Natural killer cell treated with Interleukin-12 subunit alpha and Interleukin-12 subunit beta and Interleukin-15 and Interleukin-18, amount 100 ng/mL, for 72 hours (primary cell): ENCODE data around the gene TAF11L12. TPM values are rescaled to one million over a fixed set of nuclear protein-coding genes. Genes with fewer than 3 reads are reported as not detected.
"Not testable (repeated sequence)": the region's sequence is repeated elsewhere in the genome, so short reads cannot be mapped to it uniquely, and the experiment has no call there.

ENCODE experiments used
- ATAC-seq, 2 donors: fragments of 150-1000 bp; cut with Tn5 transposase in 1 of 2; sonication (Bioruptor Pico), chemical (Tn5 transposase) in 1 of 2; 2 replicates each; pipeline ENCODE4 v1.10.0; 2021
- DNase-seq: peaks from one replicate; pipeline ENCODE4 v3.0.0; 2022; ENCODE audit warnings: low spot score
- H3K27ac Mint-ChIP-seq, 2 donors: 1 replicate in 1 of 2; 2 replicates in 1 of 2; pipeline ENCODE4 v1.8.0; 2022; ENCODE audit warnings: mixed read lengths in 2 of 2, mild to moderate bottlenecking in 1 of 2, moderate library complexity in 1 of 2
- H3K27me3 Mint-ChIP-seq, 2 donors: 1 replicate in 1 of 2; 2 replicates in 1 of 2; pipeline ENCODE4 v1.8.0; 2022; ENCODE audit warnings: mixed read lengths in 2 of 2
- H3K36me3 Mint-ChIP-seq: one replicate; pipeline ENCODE4 v1.8.0; 2022; ENCODE audit warnings: mixed read lengths
- H3K4me1 Mint-ChIP-seq, 2 donors: 1 replicate in 1 of 2; 2 replicates in 1 of 2; pipeline ENCODE4 v1.8.0; 2022; ENCODE audit warnings: low read depth in 2 of 2, mixed read lengths in 2 of 2, mild to moderate bottlenecking in 1 of 2
- H3K4me3 Mint-ChIP-seq: one replicate; pipeline ENCODE4 v1.8.0; 2022; ENCODE audit warnings: mixed read lengths
- H3K9me3 Mint-ChIP-seq: 2 replicates; pipeline ENCODE4 v1.8.0; 2022; ENCODE audit warnings: mixed read lengths
- total RNA-seq, 2 donors: library from RNA; stranded (reverse); gene quantifications; one replicate each; pipeline ENCODE4 v1.2.3, GENCODE V29; 2022

Gene TAF11L12
- total RNA-seq, 2 donors from 2014 or later: not detected

DNA sequence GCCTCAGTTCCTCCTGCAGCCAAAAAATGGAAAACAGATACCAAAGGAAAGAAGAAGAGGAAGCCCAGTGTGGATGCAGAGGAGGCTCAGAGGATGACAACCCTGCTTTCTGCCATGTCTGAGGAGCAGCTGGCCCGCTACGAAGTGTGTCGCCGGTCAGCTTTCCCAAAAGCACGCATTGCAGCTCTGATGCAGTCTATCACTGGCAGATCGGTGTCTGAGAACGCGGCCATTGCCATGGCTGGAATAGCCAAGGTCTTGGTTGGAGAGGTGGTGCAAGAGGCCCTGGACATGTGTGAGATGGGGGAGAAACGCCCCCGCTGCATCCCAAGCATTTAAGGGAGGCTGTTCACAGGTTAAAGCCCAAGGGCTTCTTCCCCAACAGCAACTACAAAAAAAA is 39.0 kb downstream of the TAF11L12 start:
- H3K27ac Mint-ChIP-seq, H3K4me3 Mint-ChIP-seq, H3K4me1 Mint-ChIP-seq, H3K27me3 Mint-ChIP-seq, ATAC-seq, DNase-seq: not testable (repeated sequence)
- peaks cover 17% of the 10 kb centered on the region for H3K9me3 Mint-ChIP-seq
- peaks cover 16% of the 10 kb centered on the region for H3K36me3 Mint-ChIP-seq

DNA sequence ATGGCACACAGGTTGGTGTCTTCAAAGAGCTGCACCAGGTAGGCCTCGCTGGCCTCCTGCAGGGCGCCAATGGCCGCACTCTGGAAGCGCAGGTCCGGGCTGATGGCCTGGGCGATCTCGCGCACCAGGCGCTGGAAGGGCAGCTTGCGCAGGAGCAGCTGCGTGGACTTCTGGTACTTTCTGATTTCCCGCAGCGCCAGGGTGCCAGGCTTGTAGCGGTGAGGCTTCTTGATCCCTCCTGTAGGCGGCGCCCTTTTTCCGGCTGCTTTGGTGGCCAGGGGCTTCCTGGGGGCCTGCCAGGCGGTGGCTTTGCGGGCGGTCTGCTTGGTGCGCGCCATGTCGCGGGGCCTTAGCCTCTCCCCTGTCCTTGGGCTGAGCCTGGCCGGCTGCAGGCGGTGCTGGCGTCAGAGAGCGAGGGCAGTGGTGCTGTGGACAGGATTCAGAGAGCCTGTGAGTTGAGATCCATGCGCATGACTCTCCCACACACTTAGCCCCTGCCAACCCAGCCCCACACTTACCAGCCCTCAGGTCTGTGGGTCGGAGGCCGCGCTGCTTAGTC is 45.1 kb downstream of the TAF11L12 start:
- H3K27ac Mint-ChIP-seq, H3K4me1 Mint-ChIP-seq: not testable (repeated sequence)

DNA sequence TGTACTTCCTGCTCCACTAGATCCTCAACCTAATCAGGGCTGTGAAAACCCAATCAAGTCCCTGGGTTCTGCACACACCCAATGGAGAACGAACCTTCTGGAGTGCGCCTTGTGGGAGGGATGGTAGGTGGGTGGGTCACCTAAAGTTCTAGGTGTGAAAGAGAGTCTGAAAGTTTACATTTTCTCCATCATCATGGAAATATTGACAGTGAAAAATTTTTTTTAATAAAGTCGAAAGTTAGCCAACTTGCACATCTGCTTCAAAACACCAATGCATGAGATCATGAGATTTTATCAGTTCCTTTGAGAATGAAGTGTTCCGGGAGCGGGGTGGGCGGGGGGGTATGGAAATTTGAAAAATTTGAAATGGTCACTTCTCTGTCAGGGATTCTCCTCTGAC is 45.7 kb downstream of the TAF11L12 start:
- Mint-ChIP-seq H3K4me3 (no peak overlapping the region), H3K27ac (no peak overlapping the region), H3K9me3 (peaks cover 10% of the 10 kb centered on the region), H3K27me3 (no peaks in the 10 kb centered on the region), H3K36me3 (peaks cover 13% of the 10 kb centered on the region), H3K4me1 (no peaks in the 10 kb centered on the region)
- DNase-seq: no peak
- no peak for ATAC-seq

More for the DNA sequence above, 45.1 kb downstream of the TAF11L12 start:
- not testable (repeated sequence) for ATAC-seq, H3K9me3 Mint-ChIP-seq, H3K36me3 Mint-ChIP-seq, DNase-seq, H3K27me3 Mint-ChIP-seq, H3K4me3 Mint-ChIP-seq

Other genes starting within 250 kb of the TAF11L12 start
- gene TAF11L2, start 112.2 kb upstream of the TAF11L12 start, total RNA-seq: not detected
- not detected for gene TAF11L3, start 92.0 kb upstream of the TAF11L12 start, total RNA-seq
- gene TAF11L4, start 88.6 kb upstream of the TAF11L12 start, total RNA-seq: not detected
- not detected for gene TAF11L5, start 85.2 kb upstream of the TAF11L12 start, total RNA-seq
- not detected for gene TAF11L6, start 81.7 kb upstream of the TAF11L12 start, total RNA-seq
- not detected for gene TAF11L7, start 24.6 kb upstream of the TAF11L12 start, total RNA-seq
- gene TAF11L8, start 19.4 kb upstream of the TAF11L12 start, total RNA-seq: not detected
- gene TAF11L9, start 16.0 kb upstream of the TAF11L12 start, total RNA-seq: not detected
- not detected for gene TAF11L10, start 12.6 kb upstream of the TAF11L12 start, total RNA-seq
- gene TAF11L11, start 6.2 kb upstream of the TAF11L12 start, total RNA-seq: not detected
- not detected for gene TAF11L13, start 21.7 kb downstream of the TAF11L12 start, total RNA-seq
- not detected for gene TAF11L14, start 24.1 kb downstream of the TAF11L12 start, total RNA-seq